Right lobe of liver (tissue), 6 donors: ENCODE measurements around the gene NTNG2. TPM values are rescaled to one million over a fixed set of nuclear protein-coding genes. Genes with fewer than 3 reads are reported as not detected.

ENCODE experiments used
- ATAC-seq, 4 donors: fragments of 200-7000 bp; cut with Tn5 transposase; one replicate each; pipeline ENCODE4 v1.9.1; 2020; ENCODE audit warnings: mild to moderate bottlenecking in 4 of 4, moderate library complexity in 4 of 4
- DNase-seq, 3 donors: peaks; one replicate each; pipeline ENCODE4 v3.0.0-alpha.2; 2020
- H3K27ac ChIP-seq, 3 donors: fragments of 200-600 bp; one replicate each; pipeline ENCODE4 v1.8.0; 2022
- H3K27me3 ChIP-seq, 2 donors: fragments of 200-600 bp; one replicate each; pipeline ENCODE4 v1.8.0; 2022
- H3K36me3 ChIP-seq, 4 donors: fragments of 200-600 bp; sonication (generic) in 1 of 4; one replicate each; pipeline versions ENCODE4 v1.5.1 to v1.8.0; 2017 to 2022; ENCODE audit warnings: control low read depth in 1 of 4
- H3K4me1 ChIP-seq, 4 donors: fragments of 200-600 bp; sonication (generic) in 1 of 4; one replicate each; pipeline versions ENCODE4 v1.5.1 to v1.8.0; 2017 to 2022; ENCODE audit warnings: control low read depth in 1 of 4
- H3K4me3 ChIP-seq, 3 donors: fragments of 200-600 bp; one replicate each; pipeline ENCODE4 v1.8.0; 2022
- H3K9me3 ChIP-seq, 4 donors: fragments of 200-600 bp; sonication (generic) in 1 of 4; one replicate each; pipeline versions ENCODE4 v1.5.1 to v1.8.0; 2017 to 2022; ENCODE audit warnings: control low read depth in 1 of 4
- CTCF ChIP-seq, 4 donors: fragments of 200-600 bp in 3 of 4; fragments of 450-650 bp in 1 of 4; IDR thresholded peaks; one replicate each; pipeline versions ENCODE4 v1.5.1 to v1.8.0; 2016 to 2022; ENCODE audit warnings: antibody characterized with exemption in 4 of 4, mild to moderate bottlenecking in 2 of 4
- POLR2A ChIP-seq: fragments of 450-650 bp; IDR thresholded peaks from one replicate; pipeline ENCODE4 v1.6.1; 2017; ENCODE audit warnings: antibody characterized with exemption, mild to moderate bottlenecking
- WGBS: methylation state at CpG from one replicate; pipeline ENCODE4 v1.1.6; 2018; ENCODE audit warnings: low coverage, low lambda C conversion rate; ENCODE audit not compliant: insufficient coverage; ENCODE audit errors: missing lambda C conversion rate; 5-methylcytosine and 5-hydroxymethylcytosine counted together
- intact Hi-C, 2 donors: fragments of 100-400 bp; cut with DNase I; formaldehyde crosslinking; loops; one replicate each; pipeline versions ENCODE4 v1.11.2 to v1.14.1; 2022
- total RNA-seq, 6 experiments: library from RNA; depleted of rRNA in 2 of 6; stranded (reverse); fragments of >200 nt in 2 of 6; fragmentation: NEBNext Ultra II Directional in 3 of 6; extraction: Animal tissue kit (Norgen Biotek cat#: 25700) in 3 of 6; gene quantifications; one replicate each; pipeline versions ENCODE4 v1.1.0 to v1.2.4, GENCODE V29; 2016 to 2023
- donor health status: DM: no; HTN: yes; CAD: no.
- donor health status: DM: no; HTN: no; CAD: no.
- donor health status: DM: no; HTN: no; CAD: no.
- donor health status: DM: no; HTN: yes; CAD: no.
- donor health status: DM: no; HTN: yes; CAD: no.

The NTNG2 gene
- total RNA-seq, 6 experiments from 2014 or later, result 0.12 to 1.6 (median 0.24) TPM

- no peaks in the 10 kb centered on the region for H3K27me3 ChIP-seq
- TF ChIP-seq CTCF (IDR thresholded peaks at IDR 0.05) (no peak), POLR2A (no peak)
- no peak for DNase-seq
These were observed 25.6 kb upstream of the NTNG2 start for GRCh38 chr9:132136151-132136780.

GRCh38 chr9:132141344-132141947, 20.4 kb upstream of the NTNG2 start:
- Histone ChIP-seq H3K27ac (no peak overlapping the region), H3K9me3 (no peaks in the 10 kb centered on the region), H3K27me3 (no peaks in the 10 kb centered on the region), H3K4me3 (no peak overlapping the region), H3K36me3 (no peaks in the 10 kb centered on the region), H3K4me1 (no peaks in the 10 kb centered on the region)
- DNase-seq (no peak), ATAC-seq (peak in 2 of 4 donors; percentile 30 to 48)
- TF ChIP-seq POLR2A (no peak), CTCF (IDR thresholded peaks at IDR 0.05) (no peak)
- intact Hi-C loops, result no loop called here
- 6% methylated on average over 17 of the region's 24 CpGs for WGBS

More at GRCh38 chr9:132136151-132136780, 25.6 kb upstream of the NTNG2 start:
- H3K36me3 ChIP-seq, result no peaks in the 10 kb centered on the region
- ATAC-seq, result peak in 1 of 4 donors; percentile 30
- no peak overlapping the region for H3K4me3 ChIP-seq
- H3K9me3 ChIP-seq, result no peaks in the 10 kb centered on the region
- intact Hi-C loops, result no loop called here
- no peak overlapping the region for H3K27ac ChIP-seq
- WGBS, result 68% methylated on average over 7 of the region's 16 CpGs
- no peaks in the 10 kb centered on the region for H3K4me1 ChIP-seq

- Histone ChIP-seq H3K4me1 (no peaks in the 10 kb centered on the region), H3K27me3 (no peaks in the 10 kb centered on the region), H3K36me3 (no peaks in the 10 kb centered on the region), H3K9me3 (no peaks in the 10 kb centered on the region), H3K4me3 (no peak overlapping the region), H3K27ac (no peak overlapping the region)
- ATAC-seq, result no peak
- 45% methylated on average over 10 of the region's 12 CpGs for WGBS
- intact Hi-C loops, result no loop called here
- no peak for TF ChIP-seq CTCF (IDR thresholded peaks at IDR 0.05)
- no peak for TF ChIP-seq POLR2A
- no peak for DNase-seq
These were observed 19.8 kb upstream of the NTNG2 start for GRCh38 chr9:132141948-132142594.

- 40% methylated on average over 8 of the region's 9 CpGs for WGBS
- Histone ChIP-seq H3K36me3 (no peaks in the 10 kb centered on the region), H3K4me3 (no peak overlapping the region), H3K27ac (no peak overlapping the region), H3K4me1 (no peaks in the 10 kb centered on the region), H3K27me3 (no peaks in the 10 kb centered on the region), H3K9me3 (no peaks in the 10 kb centered on the region)
- intact Hi-C loops, result no loop called here
- ATAC-seq, result no peak
- no peak for DNase-seq
- TF ChIP-seq POLR2A, result no peak
- no peak for TF ChIP-seq CTCF (IDR thresholded peaks at IDR 0.05)
These were observed 18.9 kb upstream of the NTNG2 start for GRCh38 chr9:132142924-132143323.
